GM19043 (cell line): ENCODE data around the gene PRR33.

ENCODE experiments used
- ATAC-seq: cut with Tn5 transposase; IDR thresholded peaks from one replicate; pipeline ENCODE4 v1.9.1; 2021; ENCODE audit warnings: low read depth; ENCODE audit not compliant: unreplicated experiment

PRR33 gene

DNA sequence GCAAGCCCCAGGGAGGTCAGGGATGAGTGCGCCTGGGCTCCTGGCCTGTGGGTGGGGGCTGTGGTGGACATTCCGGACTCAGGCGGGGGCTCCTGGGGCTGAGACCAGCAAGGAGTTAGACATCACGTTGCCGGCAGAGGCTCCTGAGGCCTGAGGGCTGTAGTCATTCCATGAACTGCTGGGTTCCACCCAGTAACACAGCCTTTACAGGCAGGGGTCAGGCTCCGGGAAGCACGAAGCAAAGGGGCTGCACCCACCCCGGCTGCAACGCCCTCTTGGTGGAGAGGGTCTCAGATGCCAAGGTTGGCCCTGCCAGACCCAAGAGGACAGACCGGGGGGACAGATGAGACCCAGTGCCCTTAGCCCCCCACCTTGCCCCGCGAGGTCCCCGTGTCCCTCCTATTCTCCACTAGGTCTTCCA is 36.8 kb upstream of the PRR33 start:
- no peak for ATAC-seq

DNA sequence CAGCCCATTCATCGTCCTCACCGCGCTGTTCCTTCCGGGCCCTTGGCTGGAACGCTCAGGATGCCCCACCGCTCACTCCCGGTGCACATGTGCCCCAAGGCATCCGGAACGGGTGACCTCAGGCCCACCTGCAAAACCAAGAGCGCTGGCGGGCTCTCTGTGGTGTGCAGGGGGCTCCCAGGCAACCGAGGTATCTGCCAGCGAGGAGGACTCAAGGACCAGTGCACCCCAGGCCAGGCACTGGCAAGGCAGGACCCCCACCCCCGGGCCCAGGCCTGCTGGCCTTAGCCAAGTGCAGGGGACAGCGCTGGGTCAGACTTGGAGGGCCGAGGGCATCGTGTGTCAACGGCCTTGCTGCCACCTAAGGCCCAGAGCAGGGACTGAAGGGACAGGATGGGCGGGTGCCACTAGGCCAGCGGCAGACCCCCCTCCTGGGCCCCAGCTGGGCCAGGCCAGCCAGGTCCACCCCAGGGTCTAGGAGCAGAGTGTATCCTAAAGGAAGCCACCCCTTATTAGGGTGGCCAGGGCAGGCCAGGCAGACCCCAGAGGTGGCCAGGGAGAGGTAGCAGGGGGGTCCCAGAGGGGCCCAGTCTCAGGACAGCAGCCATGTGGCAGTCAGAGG is 36.3 kb upstream of the PRR33 start:
- no peak for ATAC-seq

DNA sequence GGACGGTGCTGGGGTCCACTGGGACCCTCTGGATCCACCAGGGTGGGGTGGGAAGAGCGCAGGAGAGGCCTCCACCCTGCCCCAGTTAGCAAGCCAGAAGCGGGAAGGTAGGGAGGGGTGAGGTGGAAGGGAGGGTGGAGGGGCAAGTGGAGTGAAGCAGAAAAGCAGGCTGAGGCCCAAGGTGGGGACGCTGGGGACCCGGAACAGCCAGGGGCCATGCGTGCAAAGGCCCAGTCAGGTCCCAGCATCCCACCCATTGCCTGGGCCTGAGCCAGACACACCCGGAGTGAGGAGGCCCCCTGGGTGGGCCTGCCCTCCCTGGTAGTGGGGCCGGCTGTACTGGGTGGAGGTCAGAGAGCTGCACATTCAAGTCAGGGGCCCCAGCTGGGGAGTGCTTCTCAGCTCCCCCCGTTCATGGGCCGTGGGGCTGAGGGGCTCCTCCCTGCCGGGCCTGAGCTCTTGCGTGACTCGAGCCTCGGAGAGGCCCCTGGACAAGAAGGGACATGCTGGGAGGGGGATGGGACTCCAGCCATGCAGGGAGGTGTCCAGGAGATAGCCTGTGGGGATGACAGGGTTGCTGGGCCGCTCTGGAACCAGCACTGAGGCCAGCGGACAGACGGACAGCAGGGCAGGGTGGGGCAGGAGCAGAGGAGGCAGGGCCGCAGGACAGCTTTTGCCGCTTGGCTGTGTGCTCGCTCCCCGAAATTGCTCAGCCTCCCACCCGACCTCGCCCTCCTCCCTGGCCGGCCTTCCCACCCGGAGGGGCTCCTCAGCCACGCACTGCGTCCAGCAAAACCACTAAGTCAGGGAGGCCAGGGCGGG is 35.5 kb upstream of the PRR33 start:
- ATAC-seq = no peak

DNA sequence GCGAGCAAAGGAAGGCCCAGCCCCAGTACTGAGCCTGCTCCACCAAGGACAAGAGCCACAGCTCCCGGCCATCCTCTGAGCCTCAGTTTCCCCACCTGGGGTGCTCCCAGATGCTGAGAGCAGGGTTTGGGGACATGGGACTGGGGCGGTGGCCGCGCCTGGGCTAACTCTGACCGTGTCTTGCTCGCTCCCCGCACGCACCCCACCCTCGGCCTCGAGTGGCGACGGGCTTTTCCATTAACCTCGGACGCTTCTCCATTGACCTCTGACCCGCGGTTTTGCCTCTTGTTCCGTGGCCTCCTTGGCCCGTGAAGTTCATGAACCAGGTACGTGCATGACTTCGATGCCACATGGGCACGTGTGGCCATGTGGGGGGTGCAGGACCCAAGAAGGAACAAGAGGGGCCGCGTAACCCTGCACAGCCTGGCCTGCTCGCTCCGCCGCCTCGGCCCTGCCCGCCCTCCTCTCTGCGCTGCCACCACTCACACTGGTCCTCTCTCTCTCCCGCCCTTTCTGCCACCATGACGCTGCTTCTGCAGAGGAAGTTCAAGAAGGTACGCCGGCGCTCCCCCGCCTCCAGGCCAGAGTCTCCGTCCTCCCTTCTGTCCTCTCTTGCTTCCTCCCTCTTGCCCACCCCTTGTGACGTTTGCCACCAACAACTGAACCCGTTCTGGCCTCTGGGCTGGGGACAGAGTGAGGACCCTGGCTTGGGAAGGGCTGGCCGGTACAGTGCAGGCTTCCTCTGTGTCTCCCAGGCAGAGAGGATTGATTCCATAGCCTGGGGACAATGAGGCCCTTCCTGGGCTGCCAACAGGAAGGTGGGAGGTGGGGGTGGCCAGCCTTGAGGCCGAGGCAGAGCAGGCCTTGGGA is 34.7 kb upstream of the PRR33 start:
- ATAC-seq = no peak

DNA sequence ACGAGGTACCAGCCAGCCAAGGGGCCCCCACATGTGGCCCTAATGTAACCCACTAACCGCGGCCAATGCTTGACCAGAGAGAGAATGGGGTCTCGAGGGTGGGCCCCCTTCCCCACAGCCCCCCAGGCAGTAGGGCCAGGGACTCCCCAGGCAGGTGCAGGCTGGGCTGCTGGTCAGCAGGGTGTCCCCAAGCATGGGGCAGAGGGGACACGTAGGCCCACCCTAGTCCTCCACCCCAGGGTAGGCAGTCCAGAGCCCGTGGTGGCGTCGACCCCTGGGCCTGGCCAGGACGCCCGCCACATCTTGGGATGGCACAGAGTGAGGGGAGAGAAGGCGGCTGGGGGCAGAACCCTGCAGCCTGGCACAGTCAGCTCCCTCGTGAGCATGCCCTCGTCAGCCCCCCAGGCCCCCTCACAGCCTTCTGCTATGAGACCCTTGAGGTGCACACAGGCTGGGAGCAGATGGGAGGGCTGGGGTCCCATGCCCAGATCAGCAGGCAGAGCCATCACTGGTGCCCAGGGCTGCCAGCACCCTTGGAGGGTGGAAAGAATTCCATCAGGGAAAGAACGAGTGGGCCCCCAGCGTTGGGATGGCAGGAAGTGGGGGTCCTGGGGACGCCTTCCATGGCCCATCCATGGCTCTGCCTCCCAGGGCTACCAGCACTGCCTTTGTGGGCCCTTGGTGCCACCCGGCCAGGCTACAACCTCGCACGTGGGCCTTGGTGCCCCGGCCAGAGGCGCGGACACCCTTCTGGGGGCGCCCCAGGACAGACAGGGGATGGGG is 33.9 kb upstream of the PRR33 start:
- ATAC-seq = no peak

DNA sequence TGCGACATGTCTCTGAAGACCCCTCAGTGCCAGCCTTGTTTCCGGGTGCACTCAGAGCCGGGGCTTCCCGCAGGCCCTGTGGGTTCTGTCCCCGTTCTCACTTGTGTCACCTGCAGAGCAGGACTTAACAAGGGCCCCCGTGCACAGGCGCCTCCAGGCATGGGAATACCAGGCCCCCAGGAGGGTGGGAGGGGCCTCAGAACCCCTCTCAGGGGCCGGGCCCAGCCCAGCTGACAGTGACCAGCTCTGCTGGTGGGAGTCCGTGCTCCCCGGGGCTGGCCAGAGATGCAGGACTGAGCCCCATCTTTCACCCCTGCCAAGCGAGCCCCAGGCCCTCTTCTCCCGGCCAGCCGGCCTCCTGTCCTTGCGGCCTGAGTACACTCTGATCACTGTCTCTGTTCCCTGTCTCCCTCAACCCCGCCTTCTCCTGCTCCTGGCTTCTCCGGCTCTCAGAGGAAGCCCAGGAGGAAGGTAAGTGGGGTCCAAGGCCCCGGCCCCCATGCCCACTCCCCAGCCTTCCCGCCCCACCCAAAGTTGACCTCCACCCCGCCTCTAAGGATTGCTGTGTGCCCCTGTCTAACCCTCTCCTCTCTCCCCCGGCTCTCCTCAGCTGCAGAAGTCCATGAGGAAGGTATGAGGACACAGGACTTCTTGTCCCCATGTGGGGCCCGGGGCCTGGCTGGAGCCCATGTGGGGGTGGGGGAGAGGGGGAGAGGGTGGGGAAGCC is 33.1 kb upstream of the PRR33 start:
- ATAC-seq = no peak

DNA sequence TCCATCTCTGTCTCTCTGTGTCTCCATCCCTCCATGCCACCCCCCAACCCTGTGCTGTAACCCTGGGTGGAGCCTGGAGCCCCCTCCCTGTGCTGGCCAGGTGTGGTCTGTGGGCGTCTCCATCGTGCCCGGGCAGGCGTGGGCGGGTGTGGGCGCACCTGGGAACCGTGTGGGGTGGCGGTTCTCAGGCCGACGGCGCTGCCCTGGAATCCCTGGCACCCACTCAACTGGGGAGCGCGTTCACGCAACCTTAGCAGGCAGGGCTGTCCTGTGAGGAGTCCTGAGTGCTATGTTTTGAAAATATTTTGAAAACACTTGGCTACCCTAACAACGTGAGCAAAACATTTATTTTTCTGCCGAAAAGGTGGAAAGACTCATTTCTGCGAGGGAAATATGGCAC is 32.5 kb upstream of the PRR33 start:
- no peak for ATAC-seq

DNA sequence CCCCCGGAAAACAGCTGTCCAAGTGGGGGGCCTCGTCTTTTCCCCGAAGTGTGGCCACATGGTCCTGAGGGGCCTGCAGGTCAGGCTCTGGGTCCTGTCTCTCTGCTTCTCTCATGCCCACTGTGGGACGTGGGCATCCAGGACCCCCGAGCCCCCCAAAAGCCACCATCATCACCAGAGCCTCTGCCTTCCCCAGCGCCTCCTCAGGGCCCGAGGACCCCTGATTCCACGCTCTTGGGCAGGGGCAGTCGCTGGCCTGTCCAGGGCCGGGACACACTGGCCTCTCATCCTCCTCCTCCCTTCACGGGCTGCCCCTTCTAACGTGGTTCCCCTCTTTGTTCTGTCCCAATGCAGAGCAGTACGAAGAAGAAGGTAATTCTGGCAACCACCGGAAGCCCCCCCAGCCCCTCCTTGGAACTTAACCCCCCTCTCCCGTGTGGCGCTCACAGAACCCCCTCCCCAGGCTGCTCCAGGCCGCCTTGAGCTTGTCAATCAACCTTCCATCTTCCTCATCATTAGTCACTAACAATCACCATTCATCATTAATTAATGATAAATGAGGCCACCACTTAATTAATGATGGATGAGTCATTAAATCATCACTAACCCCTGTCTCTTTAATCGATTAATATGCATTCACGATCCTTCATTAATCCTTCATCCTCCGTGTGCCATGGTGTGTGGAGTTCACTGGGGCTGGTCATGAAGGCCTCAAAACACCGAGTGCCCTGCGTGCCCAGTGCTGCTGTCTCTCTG is 31.7 kb upstream of the PRR33 start:
- ATAC-seq = no peak

DNA sequence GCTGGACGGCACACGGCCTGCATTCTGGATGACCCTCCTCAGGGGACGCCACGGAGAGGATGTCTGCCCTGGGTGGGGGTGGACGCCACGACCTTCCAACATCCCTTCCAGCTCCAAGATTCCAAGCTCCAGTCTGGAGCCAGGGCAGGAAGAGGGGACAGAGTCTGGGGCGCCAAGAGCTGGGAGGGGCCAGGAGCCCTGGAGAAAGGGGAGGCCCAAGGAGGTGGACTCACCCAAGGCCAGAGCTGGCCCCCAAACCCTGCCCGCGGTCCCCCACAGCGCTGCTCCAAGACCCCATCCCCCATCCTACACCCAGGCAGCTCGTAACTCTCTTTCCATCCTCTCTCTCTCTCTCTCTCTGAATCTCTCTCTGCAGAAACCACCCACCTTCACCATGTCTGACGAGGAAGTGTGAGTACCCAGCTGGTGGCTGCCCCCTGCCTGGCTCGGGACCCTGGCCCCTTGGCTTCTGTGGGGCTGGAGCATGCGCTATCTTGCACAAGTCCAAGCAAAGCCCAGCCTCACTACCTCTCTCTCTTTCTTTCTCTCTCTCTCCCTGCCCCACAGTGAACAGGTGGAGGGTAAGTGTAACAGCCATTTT is 30.9 kb upstream of the PRR33 start:
- ATAC-seq = no peak

DNA sequence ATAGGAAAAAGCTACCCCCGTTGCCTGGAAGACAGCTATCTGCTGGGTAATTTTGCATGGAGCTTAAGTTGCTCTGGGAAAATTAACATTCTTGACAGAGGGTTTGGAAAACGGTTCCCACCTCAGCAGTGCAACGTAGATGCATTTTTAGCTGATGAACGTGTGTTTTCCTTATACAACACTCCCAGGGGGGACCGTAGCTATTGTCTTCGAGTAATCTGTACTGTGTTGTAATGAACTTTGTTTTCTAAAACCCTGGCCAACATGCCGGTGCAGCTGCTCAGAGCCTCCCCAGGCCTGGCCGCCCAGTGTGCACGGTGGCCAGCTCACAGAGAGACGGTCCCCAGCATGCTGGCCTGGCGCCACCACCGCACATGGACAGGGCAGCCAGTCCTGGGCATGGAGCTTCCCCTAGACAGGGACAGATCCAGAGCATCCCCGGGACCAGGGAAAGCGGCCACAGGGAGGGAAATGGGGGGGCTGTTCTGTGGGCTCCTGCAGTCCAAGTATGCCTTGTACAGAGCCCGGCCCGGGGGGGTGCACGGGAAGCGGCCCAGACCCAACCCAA is 30.0 kb upstream of the PRR33 start:
- no peak for ATAC-seq

DNA sequence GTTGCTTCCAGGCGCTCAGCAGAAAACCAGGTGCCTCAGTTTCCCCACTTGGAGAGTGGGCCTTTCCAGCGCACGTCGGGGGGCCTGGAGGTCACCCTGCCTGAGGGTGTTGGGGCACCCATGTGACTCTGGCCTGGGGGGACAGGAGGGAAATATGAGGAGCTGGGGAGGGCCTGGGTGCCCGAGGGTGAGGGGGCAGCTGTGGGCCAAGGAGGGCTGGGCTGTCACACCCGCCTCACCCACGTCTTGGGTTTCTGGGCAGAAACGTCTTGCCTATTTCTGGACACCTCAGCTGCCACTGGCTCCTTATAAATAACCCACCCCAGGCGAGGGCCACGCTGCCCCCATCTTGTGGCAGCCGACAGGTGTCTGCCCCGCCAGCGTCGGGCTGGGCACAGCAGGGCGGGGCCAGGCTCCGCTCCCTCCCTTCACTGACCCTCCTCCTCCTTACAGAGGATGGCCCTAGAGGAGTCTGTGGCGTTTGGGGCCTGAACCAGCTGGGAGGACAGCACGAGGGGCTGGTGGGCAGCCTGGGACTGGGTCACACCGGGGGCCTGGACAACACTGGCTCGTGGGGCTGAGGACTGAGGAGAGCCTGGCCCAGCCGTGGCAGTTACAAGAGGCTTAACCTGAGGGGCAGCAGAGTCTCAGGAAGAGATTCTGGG is 29.3 kb upstream of the PRR33 start:
- ATAC-seq = no peak

DNA sequence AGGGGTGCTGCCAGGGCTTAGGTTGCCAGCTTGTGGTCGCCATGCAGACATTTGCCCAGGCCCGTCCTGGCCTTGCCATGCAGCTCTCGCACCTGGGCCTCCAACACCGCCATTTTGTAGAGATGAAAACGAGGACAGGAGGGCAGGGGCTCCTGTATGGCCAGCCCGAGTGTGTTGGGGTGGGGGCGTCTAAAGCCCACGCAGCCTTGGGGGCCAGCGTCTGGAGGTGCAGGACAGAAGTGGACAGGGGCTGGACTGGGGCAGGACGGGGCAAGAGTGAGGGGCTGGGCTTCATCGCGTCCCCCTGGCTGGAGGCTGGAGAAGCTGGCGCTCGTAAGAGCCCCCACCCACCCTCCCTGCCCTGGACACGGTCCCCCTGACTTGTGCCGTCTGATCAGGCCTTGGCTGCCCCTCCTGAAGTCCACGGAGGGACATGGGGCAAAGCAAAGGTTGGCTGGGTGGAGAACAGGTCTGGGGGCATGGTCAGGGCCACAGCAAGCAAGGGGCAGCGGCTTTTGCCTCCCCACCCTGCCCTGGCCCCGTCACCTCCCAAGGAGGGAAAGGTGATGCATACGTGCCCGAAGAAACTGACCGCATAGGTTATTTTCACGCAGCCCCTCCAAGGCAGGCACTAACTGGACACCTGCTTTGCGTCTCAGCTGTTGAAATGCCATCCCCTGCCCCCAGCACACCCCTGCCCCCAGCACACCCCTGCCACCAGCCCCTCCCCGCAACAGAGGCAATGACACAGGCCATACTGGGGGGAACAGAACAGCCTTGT is 28.6 kb upstream of the PRR33 start:
- ATAC-seq = no peak

DNA sequence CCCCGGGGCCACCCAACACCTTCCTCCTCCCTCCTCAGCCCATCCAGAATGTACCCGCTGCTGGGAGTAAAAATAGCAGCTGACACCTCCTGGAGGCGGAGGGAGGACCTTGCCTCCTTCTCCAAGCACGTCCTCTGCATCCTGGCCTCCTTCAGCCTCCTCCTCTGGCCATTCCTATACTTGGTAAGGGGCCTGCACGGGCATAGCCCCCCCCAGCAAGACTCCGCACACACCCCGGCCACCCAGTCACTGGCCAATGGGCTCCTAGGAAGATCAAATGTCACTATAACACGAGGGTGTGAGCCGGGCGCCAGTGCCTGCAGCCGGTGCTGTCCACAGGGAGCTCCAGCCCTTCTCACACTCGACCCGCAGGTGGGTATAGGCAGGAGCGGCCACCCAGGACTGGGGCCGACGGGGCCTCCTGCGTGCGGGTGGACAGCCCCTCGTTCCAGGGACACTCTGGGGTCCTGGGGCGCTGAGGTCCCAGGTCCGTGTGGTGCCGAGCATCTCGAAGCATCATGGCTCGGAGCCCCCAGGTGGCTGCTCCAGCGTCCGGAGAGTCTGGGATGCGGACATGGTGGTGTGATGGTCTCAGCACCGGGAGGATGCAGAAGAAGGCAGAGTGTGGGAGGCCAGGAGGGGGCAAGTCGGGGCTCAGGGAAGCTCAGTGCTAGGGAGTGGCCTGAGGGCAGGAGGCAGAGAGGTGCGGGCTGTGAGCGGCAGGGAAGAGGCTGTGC is 27.9 kb upstream of the PRR33 start, which contains the start of gene TNNT3:
TSS of gene TNNT3 (plus strand) at position 313 of the 737 bp plus-strand sequence. CDS start 3,172 bp downstream, outside the sequence.
- ATAC-seq = no peak

DNA sequence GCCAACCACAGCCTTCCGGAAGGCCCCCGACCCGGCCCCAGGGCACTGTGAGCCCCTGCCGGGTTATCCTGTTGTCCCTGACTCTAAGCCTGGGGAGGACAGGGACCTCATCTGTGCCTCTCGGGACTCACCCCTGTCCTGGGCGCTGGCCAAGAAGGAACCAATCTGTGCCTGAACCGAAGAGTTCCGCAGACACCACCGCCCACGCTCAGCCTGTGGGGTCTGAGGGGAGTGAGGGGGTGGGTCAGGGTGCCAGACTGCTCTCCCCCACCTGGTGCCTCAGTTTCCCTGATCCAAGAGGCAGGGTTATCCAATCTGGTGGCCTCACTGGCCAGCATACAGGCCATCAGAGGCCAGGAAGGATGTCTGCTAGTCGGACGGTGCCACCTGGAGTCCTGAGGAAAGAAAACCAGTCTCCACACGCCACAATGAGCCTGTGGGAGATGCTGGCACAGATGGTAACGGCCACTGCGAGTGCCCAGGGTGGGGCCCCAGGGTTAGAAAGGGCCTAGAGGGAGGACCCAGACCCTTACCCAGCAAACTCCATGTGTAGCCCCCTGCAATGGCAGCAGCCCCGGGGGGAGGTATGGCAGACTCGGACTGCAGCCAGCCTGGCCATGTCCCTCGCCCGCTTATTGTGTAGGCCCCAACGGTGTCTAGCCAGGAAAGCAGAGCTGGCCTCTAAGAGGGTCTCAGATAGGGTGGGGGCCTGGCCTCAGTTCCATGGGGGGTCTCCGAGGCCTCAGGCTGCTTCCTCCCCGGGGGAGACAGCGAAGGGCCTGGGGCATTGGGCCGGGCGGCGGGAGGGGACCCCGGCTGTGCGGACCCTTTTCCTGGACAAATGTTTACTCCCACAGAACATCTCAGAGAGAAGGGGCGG is 27.0 kb upstream of the PRR33 start:
- ATAC-seq = no peak
